GM12892 (cell line): Measurements from ENCODE around the gene ZNF575.

Experiments
- POLR2A ChIP-seq: IDR thresholded peaks from 2 replicates; pipeline ENCODE4 v1.6.1; 2011; ENCODE audit warnings: low read depth, low read length, control low read depth
- POLR2AphosphoS5 ChIP-seq: IDR thresholded peaks from 2 replicates; pipeline ENCODE4 v1.6.1; 2011; ENCODE audit warnings: low read depth, low read length, control low read depth

DNA sequence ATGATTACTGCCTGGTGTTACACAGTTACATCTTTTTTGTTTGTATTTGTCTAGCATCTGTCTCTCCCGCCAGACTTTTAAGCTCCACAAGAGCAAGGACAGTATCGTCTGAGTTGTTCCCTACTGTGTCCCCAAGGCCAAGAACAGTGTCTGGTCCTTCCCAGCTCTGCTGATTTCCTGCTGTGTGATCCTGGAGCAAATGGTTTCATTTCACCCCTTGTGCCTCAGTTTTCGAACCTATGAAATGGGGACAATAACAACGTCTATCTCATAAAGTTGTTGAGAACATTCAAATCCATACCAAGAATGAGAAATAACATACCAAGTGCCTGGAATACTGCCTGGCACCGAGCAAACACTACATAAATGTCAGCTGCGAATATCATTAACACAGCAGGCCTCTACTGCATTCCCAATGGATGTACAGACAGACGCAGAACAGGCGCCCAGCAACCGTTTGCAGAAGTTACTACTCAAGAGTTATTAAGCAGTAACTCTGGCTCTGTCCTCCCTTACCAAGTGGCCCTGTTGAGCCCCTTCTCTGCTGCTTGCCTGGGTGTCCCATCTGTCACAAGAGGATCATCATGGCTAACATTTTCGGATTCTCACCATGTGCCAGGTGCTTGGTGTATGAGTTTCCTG, 30.9 kb downstream of the ZNF575 start:
- TF ChIP-seq POLR2A (no peak), POLR2AphosphoS5 (no peak)
